ENCODE data around the gene TMEM74B.
"Not testable (repeated sequence)": the region's sequence is repeated elsewhere in the genome, so short reads cannot be mapped to it uniquely, and the experiment has no call there.

The TMEM74B gene

DNA sequence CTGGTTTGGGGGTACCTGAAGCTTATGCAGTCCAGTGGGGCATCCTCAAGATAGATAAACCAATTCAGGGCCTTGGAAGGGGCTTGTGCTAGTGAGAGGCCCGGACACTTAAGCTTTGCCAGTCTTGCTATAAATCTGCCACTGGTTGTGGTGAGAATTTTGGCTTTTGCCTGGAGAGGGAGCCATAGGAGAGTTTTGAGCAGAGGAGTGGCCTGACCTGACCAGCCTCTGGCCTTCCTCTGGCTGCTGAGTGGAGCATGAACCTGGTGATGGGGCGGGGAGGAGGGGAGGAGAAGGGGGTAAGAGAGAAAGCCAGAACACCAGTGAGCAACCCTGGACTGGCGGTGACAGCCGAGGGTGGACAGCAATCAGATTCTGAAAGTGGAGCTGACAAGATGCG, 7.1 kb downstream of the TMEM74B start:
- no peak for DNase-seq

DNA sequence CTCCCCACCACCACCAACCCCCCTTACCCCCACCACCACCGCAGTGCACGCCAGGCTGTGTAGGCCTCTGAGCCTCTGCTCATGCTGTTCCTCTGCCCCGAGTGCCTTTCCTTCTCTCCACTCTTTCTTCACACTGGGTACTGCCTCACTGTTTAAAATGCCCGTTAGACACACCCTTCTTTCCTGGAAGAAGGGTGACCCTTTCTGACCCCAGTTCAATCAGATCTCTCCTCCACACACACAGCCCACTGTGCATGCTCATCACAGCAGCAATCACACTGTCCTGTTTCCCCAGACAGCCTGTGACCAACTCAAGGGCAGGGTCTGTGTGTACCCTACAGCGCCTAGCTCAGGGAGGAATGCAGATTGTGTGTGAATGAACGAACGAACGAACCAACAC, 10.0 kb downstream of the TMEM74B start:
- DNase-seq: no peak

- DNase-seq: no peak
Observed at GRCh38 chr20:1173698-1174097, 11.1 kb downstream of the TMEM74B start.

DNA sequence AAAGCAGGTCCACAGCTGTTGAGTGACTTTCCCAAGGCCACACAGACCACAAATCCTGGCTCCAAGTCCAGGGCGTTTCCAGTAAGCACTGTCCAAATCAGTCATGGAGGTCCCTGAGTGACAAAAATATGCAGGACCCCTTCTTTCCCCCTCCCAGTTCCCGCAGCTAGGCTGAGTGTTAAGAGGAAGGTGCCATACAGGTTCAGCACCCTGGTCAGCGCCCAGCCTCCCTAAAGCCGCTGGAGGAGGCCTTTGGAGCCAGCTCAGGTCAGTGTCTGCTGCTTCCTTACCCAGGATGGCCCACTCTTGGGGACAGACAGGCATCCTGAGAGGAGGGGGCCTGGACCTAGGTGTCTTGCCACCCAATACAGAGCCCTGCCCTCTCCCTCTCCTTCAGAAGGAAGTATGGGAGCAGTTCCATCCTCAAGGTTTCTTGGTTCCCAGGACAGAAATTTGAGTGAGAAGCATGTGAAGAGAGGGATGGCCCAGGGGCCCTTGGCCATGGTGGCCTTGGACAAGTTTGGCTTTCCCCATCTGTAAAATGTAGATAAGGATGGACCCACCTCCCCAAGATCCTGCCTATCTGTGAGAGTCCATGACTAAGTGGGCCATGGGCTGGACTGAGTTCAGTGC, 13.2 kb downstream of the TMEM74B start:
- DNase-seq: no peak

- no peak for DNase-seq
Observed at GRCh38 chr20:1169224-1169623, 15.6 kb downstream of the TMEM74B start.

DNA sequence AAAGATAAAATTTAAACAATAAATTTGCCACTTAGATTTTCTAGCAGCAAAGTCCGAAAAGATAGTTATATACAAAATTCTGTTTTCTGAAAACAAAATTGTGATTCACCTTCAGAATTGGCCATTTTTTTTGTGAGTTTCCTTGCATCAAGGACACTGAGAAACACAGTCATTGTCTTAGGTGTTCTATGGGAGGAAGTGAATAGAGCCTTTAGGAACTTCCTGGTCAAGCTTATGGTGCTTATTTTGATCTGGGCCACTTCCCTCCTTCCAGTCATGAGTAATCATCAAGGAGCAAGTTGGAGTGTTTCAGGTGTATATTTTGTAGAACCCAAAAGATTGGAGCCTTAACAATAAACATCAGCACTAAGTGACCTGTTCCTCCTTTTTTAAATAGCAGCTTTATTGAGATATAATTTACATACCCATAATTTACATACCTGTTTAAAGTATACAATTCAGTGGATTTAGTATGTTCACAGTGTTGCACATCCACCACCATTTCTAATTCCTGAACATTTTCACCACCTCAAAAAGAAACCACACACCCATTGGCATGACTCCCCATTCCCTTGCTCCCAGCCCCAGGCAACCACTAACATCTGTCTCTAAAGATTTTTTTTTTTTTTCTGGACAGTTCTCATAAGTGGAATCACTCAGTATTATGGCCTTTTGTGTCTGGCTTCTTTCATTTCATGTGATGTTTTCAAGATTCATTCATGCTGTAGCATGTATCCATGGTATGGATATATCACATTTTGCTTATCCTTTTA, 17.6 kb downstream of the TMEM74B start:
- no peak for DNase-seq

GRCh38 chr20:1165941-1166340, 18.8 kb downstream of the TMEM74B start:
- no peak for DNase-seq

GRCh38 chr20:1165521-1165920, 19.3 kb downstream of the TMEM74B start:
- no peak for DNase-seq

DNA sequence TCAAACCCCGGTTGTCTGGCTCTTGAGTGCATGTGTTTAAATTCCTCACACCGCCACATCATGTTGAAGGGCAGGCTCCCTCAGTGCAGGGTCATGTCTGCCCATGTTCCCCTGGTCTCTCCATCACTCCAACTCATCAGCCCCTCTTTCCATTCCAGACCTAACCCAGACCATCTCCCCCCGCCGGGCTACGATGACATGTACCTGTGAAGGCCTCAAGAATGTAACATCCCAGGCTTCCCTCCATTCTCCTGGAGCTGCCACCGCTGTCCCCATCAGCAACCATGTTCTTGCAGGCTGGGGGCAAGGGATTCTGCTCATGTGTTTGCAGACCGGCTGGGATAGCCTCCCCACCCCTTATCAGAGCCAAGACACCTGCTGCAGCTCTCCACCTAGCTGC, 19.9 kb downstream of the TMEM74B start:
- DNase-seq: no peak

DNA sequence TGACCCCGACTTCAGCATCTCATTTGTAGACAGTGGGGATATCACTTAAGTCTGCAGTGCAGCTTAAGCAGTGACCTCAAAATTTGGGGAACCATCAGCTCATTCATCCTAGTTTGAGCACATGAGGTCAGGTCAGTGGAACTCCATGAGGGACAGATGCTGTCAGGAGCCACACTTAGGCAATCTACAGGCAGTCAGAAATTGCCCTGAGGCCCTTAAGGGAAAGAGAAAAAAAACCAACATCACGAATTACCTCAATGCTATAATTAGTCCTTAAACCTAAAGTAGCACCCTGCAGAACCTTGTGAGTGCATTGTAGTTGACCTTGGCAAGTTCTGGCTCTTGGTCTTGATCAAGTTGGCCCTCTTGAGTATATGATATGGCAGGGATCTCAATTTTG, 21.1 kb downstream of the TMEM74B start:
- DNase-seq: no peak

- DNase-seq: no peak
Observed at GRCh38 chr20:1163105-1163504, 21.7 kb downstream of the TMEM74B start.

- DNase-seq: no peak
Observed at GRCh38 chr20:1160991-1161390, 23.8 kb downstream of the TMEM74B start.

GRCh38 chr20:1160496-1160895, 24.3 kb downstream of the TMEM74B start:
- DNase-seq: no peak

- DNase-seq: no peak
Observed at GRCh38 chr20:1155342-1155741, 29.4 kb downstream of the TMEM74B start.

DNA sequence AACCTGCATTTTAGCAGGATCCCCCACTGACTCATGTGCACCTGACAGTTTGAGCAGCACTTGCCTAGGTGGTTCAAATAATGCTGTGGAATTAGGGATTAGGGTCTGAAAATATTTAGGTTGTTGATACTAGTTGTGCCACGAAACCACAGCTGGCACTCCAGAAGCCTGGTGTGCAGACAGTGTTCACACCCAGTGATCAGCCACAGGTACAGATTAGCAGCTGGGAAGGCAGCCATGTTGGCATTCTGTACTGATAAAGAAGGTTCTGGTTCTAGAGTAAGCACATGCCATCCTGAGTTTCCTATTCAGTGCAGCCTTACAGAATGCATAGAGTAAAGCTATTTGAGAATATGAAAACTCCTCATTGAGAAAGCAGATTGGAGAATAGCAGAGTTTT, 30.1 kb downstream of the TMEM74B start:
- DNase-seq: no peak

DNA sequence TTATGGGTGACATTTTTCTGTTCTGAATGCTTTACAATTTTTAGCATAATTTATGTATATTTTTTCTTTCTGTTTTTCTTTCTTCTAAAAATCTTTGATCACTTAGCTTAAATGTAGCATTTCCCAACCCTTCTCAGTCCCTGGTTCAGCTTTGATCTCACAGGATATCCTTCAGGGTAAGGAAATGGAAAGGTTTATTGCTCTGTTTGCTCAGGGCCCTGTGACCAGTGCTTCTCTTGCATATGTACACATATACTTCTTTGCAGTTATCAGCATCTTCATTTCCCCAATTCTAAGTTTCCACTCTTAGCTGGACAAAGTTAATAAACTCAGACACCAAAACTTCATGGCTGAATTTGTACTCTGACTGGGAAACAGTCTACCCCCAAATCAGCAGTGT, 30.6 kb downstream of the TMEM74B start:
- no peak for DNase-seq

- DNase-seq: no peak
Observed at GRCh38 chr20:1150968-1151367, 33.8 kb downstream of the TMEM74B start.

GRCh38 chr20:1150218-1150617, 34.6 kb downstream of the TMEM74B start:
- DNase-seq: no peak

DNA sequence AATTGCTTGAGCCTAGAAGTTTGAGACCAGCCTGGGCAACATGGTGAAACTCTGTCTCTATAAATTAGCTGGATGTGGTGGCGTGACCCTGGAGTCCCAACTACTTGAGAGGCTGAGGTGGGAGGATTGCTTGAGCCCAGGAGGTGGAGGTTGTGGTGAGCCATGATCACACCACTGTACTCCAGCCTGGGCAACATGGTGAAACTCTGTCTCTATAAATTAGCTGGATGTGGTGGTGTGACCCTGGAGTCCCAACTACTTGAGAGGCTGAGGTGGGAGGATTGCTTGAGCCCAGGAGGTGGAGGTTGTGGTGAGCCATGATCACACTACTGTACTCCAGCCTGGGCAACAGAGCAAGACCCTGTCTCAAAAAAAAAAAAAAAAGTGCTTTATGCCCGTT, 35.0 kb downstream of the TMEM74B start:
- DNase-seq: not testable (repeated sequence)

GRCh38 chr20:1146957-1147356, 37.8 kb downstream of the TMEM74B start:
- no peak for DNase-seq

DNA sequence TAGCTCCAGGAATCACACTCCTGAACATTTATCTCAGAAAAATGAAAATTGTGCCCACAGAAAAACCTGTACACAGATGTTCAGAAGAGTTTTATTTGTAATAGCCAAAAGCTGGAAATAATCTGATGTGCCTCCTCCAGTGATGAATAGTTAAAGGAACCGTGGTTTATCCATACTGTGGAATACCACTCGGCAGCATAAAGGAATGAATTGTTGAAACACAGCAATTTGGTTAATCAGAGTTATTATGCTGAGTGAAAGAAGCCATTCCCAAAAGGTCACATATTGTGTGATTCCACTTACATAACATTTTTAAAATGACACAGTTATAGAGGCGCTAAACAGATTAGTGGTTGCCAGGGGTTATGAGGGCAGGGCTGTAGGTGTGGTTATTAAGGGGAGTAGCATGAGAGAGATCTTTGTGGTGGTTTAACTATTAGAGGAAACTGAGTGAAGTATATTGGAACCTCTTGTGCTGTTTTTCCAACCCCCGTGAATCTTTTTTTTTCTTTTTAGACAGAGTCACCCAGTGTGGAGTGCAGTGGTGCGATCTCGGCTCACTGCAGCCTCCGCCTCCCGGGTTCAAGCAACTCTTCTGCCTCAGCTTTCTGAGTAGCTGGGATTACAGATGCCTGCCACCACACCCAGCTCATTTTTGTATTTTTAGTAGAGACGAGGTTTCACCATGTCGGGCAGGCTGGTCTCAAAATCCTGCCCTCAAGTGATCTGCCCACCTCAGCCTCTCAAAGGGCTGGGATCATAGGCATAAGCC, 40.2 kb downstream of the TMEM74B start:
- DNase-seq: no peak

DNA sequence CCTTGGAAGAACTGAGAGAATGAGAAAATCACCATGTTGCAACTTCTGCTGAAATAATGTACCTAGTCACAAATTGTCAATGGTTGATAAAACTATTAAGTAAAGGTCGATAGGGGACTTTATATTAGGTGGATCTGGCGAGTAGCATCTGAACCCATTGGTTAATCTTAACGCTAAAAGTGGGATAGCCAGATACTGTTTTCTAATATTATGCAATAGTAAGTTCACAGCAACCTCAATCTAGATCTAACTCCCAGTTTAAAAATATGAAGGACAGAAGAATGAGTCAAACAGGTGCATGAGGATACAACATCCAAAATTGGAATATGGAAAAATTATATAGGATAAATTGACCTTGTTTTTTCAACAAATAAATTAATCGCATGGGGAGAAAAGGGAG, 47.5 kb downstream of the TMEM74B start:
- no peak for DNase-seq

- no peak for DNase-seq
Observed at GRCh38 chr20:1134836-1135235, 49.9 kb downstream of the TMEM74B start.

- DNase-seq: no peak
Observed at GRCh38 chr20:1134355-1134754, 50.4 kb downstream of the TMEM74B start.
